ENCODE data around the gene OMP.

Gene OMP

DNA sequence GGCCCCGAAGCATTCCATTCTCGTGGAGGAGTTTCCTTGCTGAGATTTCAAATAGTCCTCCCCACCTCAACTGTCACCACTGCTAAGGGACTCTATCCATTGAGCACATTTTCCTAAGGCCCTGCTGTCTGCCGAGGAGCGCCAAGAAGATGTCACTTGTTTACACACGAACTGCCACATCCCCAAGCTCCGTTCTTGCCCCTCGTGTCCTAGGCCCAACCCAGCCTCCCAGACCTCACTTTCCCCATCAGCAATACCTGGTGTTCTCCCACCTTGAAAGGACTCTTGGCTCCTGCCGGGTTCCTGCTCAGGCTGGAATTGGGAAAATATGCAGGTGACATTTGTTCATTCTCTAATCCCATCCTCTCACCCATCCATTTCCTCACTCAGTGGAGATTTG, 21.4 kb downstream of the OMP start:
- H3K4me3 ChIP-seq (ENCODE audit: low read depth, low read length), result no peak overlapping the region
- no peak for DNase-seq (ENCODE audit: low read depth)
- TF ChIP-seq, protein P1, sequence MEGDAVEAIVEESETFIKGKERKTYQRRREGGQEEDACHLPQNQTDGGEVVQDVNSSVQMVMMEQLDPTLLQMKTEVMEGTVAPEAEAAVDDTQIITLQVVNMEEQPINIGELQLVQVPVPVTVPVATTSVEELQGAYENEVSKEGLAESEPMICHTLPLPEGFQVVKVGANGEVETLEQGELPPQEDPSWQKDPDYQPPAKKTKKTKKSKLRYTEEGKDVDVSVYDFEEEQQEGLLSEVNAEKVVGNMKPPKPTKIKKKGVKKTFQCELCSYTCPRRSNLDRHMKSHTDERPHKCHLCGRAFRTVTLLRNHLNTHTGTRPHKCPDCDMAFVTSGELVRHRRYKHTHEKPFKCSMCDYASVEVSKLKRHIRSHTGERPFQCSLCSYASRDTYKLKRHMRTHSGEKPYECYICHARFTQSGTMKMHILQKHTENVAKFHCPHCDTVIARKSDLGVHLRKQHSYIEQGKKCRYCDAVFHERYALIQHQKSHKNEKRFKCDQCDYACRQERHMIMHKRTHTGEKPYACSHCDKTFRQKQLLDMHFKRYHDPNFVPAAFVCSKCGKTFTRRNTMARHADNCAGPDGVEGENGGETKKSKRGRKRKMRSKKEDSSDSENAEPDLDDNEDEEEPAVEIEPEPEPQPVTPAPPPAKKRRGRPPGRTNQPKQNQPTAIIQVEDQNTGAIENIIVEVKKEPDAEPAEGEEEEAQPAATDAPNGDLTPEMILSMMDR (IDR thresholded peaks at IDR 0.05; ENCODE audit: low read depth, low read length, missing control alignments), result no peak

DNA sequence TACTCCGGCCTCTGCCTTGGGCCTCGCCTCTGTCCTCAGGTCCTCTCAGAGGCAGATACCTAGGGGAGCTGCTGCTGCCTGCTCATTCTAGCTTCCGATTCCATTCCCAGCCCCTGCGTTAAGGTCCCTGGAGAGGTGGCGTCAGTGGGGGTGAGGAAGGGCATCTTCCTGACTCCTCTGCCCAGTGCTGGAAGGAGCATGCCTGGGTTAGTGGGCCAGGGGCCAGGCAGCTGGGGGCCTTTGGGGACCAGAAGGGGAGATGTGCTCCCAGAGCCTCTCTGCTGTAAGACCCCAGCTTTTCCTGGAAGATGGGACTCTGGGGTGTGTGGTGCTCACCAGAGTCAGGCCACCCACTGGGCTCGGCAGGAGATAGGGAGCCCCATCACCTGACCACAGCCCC, 21.8 kb downstream of the OMP start:
- TF ChIP-seq, protein P1 (IDR thresholded peaks at IDR 0.05; ENCODE audit: low read depth, low read length, missing control alignments), result no peak
- no peak for DNase-seq (ENCODE audit: low read depth)

DNA sequence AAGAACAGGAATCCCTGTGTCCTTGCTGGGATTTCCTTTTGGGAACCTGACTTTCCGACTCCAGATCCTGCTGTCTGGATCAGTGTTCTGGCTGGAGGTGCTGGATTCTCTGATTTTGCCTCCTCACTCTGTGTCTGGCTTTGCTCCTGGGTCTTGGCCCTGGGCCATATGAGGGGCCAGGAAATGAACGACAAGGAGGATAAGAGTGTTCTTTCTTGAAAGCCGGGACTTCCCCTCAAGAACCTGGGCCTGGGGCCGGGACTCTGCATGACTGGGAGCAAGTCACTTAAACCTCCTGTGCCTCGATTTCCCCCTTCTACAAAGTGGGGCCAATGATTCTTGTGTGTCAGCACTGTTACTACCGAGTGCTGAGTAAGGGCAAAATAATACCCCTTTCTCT, 22.6 kb downstream of the OMP start:
- DNase-seq (ENCODE audit: low read depth), result no peak
- H3K4me3 ChIP-seq (ENCODE audit: low read depth, low read length), result no peak overlapping the region
- TF ChIP-seq, protein P1 (IDR thresholded peaks at IDR 0.05; ENCODE audit: low read depth, low read length, missing control alignments), result no peak

More for the DNA sequence above, 21.8 kb downstream of the OMP start:
- no peak overlapping the region for H3K4me3 ChIP-seq (ENCODE audit: low read depth, low read length)

DNA sequence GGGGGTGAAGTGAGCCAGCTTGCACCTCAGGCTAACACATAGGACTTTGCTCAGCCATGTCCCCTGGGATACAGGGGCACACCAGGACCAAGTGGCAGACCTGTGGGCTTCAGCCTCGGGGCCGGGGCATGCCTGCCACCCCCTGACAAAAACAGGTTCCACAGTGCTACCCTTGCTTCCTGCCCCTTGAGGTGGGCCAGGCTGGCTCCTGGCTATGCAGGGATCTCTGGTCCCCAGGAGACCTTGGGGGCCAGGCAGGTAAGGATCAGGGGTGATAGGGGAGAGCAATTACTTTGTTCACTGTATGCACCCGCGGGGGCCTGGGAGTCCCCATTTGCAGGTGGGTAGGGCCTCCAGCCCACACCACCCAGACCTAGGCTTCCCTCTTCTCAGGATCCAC, 23.1 kb downstream of the OMP start:
- H3K4me3 ChIP-seq (ENCODE audit: low read depth, low read length), result no peak overlapping the region
- TF ChIP-seq, protein P1 (IDR thresholded peaks at IDR 0.05; ENCODE audit: low read depth, low read length, missing control alignments), result no peak
- no peak for DNase-seq (ENCODE audit: low read depth)

DNA sequence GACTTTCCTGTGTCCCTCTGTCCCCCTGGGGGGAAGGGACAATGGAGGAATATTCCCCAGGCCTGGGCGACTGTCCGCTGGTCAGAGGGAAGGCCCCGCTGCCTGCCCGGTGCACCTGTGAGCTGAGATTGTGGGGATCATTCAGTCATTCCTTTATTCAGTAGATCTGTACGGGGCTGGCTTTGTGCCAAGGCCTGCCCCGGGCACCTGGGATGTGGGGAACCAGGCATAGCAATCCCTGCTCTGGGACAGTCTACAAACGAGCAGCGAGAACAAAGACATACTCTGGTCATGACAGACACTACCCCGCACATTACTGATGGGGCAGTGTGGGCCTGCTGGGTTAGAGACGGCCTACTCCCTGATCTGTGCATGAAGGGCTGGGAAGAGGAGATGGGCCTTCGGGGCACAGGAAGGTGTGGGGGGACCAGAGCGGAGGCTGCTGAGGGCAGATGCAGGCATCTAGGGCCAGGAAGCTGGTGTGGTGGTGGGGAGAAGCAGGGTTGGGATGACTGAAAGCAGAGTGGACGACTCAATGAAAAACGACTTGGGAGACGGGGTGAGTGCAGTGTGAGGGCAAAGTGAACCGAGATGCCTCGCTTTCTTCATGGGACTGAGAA, 23.6 kb downstream of the OMP start:
- no peak for DNase-seq (ENCODE audit: low read depth)
- TF ChIP-seq, protein P1 (IDR thresholded peaks at IDR 0.05; ENCODE audit: low read depth, low read length, missing control alignments), result no peak
- H3K4me3 ChIP-seq (ENCODE audit: low read depth, low read length), result no peak overlapping the region

DNA sequence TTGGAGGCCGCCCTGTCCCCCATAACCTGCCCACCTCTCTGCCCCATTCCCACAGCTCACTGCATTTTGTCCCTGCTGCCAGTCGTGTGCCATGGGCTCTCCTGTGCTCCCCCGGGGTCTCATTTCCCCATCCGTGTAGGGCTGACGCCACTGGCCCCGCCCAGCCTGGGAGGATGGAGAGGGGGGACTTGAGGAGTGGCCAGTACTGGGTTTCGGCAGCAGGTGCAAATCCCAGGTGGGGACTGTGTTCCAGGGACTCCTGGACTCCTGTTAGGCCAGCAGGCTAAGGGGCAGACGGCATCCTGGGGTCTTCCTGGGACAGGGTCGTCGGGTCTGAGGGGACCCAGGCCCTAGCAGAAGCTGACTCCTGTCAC, 24.2 kb downstream of the OMP start:
- no peak overlapping the region for H3K4me3 ChIP-seq (ENCODE audit: low read depth, low read length)
- no peak for DNase-seq (ENCODE audit: low read depth)
- TF ChIP-seq, protein P1 (IDR thresholded peaks at IDR 0.05; ENCODE audit: low read depth, low read length, missing control alignments), result no peak

DNA sequence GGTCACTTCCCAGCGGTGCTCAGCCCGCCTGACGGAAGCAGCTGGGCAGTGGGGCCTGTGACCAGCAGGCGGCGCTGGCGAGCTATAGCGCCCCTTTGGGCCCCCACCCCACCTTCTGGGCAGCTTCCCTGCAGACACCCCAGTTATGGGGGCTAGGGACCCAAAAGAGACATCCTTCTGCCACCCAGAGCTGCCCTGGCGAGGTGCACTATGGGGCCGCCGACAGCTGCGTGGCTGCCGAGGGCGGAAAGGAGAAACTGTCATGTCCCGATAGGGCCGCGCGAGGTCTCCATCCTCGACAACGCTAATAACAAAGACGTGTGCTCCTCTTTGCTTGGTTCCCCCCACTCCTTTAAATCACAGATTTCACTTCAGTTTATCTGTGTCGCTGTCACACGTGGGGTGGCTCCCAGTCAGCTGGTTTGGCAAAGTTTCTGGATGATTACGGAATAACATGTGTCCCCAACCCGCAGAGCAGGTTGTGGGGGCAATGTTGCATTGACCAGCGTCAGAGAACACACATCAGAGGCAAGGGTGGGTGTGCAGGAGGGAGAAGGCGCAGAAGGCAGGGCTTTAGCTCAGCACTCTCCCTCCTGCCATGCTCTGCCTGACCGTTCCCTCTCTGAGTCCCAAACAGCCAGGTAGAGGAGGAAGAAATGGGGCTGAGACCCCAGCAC, 24.7 kb downstream of the OMP start:
- TF ChIP-seq, protein P1 (IDR thresholded peaks at IDR 0.05; ENCODE audit: low read depth, low read length, missing control alignments), result peak; percentile 98
- H3K4me3 ChIP-seq (ENCODE audit: low read depth, low read length), result peak overlapping the region; percentile 22; the same call in 1 of the 2 replicates
- no peak for DNase-seq (ENCODE audit: low read depth)
